22Rv1 (cell line): ENCODE data around the gene UIMC1.

Source experiments
- CTCF ChIP-seq: fragments of 450-650 bp; IDR thresholded peaks from 2 replicates; pipeline ENCODE4 v1.5.1; 2017; ENCODE audit warnings: mild to moderate bottlenecking
- ZFX ChIP-seq: fragments of 450-650 bp; IDR thresholded peaks from 2 replicates; pipeline ENCODE4 v1.6.1; 2017; ENCODE audit warnings: antibody characterized with exemption, borderline replicate concordance

GRCh38 chr5:176892663-176893062, 113.9 kb downstream of the UIMC1 start:
- no peak for TF ChIP-seq CTCF
- TF ChIP-seq ZFX = no peak
